ENCODE measurements around the gene HFE. TPM values are rescaled to one million over a fixed set of nuclear protein-coding genes. Genes with fewer than 3 reads are reported as not detected.
A peak's percentile ranks its signal among the peaks of the same experiment; 100 is the strongest.

The HFE gene
- total RNA-seq (2014; rRNA removed; shearing (Covaris generic)) (0.18 and 0.69 TPM in 2 replicates), total RNA-seq (2022) (0.57 and 0.72 TPM in 2 replicates), Bru-seq, nascent RNA (percentile 22 among the genes with signal in this experiment), BruChase-seq, experiment 1, labeled RNA remaining after a 6-hour chase (percentile 22 among the genes with signal in this experiment), BruChase-seq, experiment 2, labeled RNA remaining after a 2-hour chase (percentile 17 among the genes with signal in this experiment)
- long read RNA-seq = 0 reads

- peak within 1 kb of the TSS; percentile 69 for H3K4me3 ChIP-seq (ENCODE audit: low read depth, low read length, poor library complexity, severe bottlenecking)
- no peak within 1 kb of the TSS for H3K27ac ChIP-seq (ENCODE audit: low read depth, low read length, poor library complexity, severe bottlenecking)
- no peaks in the 10 kb centered on the region for H3K9me2 ChIP-seq (ENCODE audit: insufficient read depth, low read length)
- peak within 1 kb of the TSS; percentile 93 for H2AFZ ChIP-seq (ENCODE audit: low read length)
- no peaks in the 10 kb centered on the region for H3K79me2 ChIP-seq (ENCODE audit: insufficient read depth, low read depth, low read length)
- CTCF ChIA-PET (ENCODE audit: unreplicated experiment) = interaction anchor here (1.3 kb wide), 1 partner anchor 24 kb away, joined by 6 read pairs; no protein-coding TSS in a partner anchor
- 0 out of 2 replicates have a peak, but pooled peaks have one; percentile 10 for TF ChIP-seq CTCF (conservative IDR thresholded peaks at IDR 0.05; ENCODE audit: low read length)
- no peak for TF ChIP-seq EZH2phosphoT487 (IDR thresholded peaks at IDR 0.05; ENCODE audit: borderline replicate concordance, low read depth, low read length)
- intact Hi-C loops (cut with micrococcal nuclease; ENCODE audit: unreplicated experiment) = no loop called here
- peaks cover 24% of the 10 kb centered on the region for H3K4me1 ChIP-seq (ENCODE audit: insufficient read depth, low read length, poor library complexity, severe bottlenecking)
- POLR2A ChIA-PET = interaction anchor here (0.5 to 2.0 kb wide), 6 partner anchors 11 to 89 kb away, joined by 3 to 6 read pairs (median 4); no protein-coding TSS in a partner anchor
- no peaks in the 10 kb centered on the region for H3K36me3 ChIP-seq (ENCODE audit: insufficient read depth, low read length)
- H3K4me2 ChIP-seq (ENCODE audit: low read length) = peak within 1 kb of the TSS; percentile 97
- H4K20me1 ChIP-seq (ENCODE audit: insufficient read depth, low read length) = no peaks in the 10 kb centered on the region
- BruUV-seq (replicated peaks) = no TSS peak
- no peaks in the 10 kb centered on the region for H3K9me3 ChIP-seq (ENCODE audit: low read length)
- peak; percentile 31 for DNase-seq (ENCODE audit: low spot score)
These were observed at the start of gene HFE for GRCh38 chr6:26087284-26088115. Gene HFE, plus strand, starts transcription at chr6:26087429. Its CDS starts 12 bp downstream, at chr6:26087441.

GRCh38 chr6:26041946-26042345 is 45.3 kb upstream of the HFE start:
- CTCF ChIA-PET (ENCODE audit: unreplicated experiment) = no interaction called here
- H3K79me2 ChIP-seq (ENCODE audit: insufficient read depth, low read depth, low read length) = no peaks in the 10 kb centered on the region
- no peaks in the 10 kb centered on the region for H4K20me1 ChIP-seq (ENCODE audit: insufficient read depth, low read length)
- BruUV-seq (replicated peaks) = no TSS peak
- peak overlapping the region; percentile 79 for H3K4me2 ChIP-seq (ENCODE audit: low read length)
- H3K27ac ChIP-seq (ENCODE audit: low read depth, low read length, poor library complexity, severe bottlenecking) = peak overlapping the region; percentile 99
- H3K4me3 ChIP-seq (ENCODE audit: low read depth, low read length, poor library complexity, severe bottlenecking) = no peak overlapping the region
- no peak for TF ChIP-seq EZH2phosphoT487 (IDR thresholded peaks at IDR 0.05; ENCODE audit: borderline replicate concordance, low read depth, low read length)
- no peak for TF ChIP-seq CTCF (conservative IDR thresholded peaks at IDR 0.05; ENCODE audit: low read length)
- no peaks in the 10 kb centered on the region for H3K36me3 ChIP-seq (ENCODE audit: insufficient read depth, low read length)
- no peaks in the 10 kb centered on the region for H3K9me3 ChIP-seq (ENCODE audit: low read length)
- H3K4me1 ChIP-seq (ENCODE audit: insufficient read depth, low read length, poor library complexity, severe bottlenecking) = peaks cover 64% of the 10 kb centered on the region
- H2AFZ ChIP-seq (ENCODE audit: low read length) = no peak overlapping the region
- no peaks in the 10 kb centered on the region for H3K9me2 ChIP-seq (ENCODE audit: insufficient read depth, low read length)
- no peak for DNase-seq (ENCODE audit: low spot score)
- POLR2A ChIA-PET = interaction anchor here (0.7 to 16.1 kb wide), 10 partner anchors 10 to 657 kb away, joined by 3 to 793 read pairs (median 10); a partner anchor contains a TSS
- intact Hi-C loops (cut with micrococcal nuclease; ENCODE audit: unreplicated experiment) = no loop called here

Data from OCI-LY7 (cell line).